ENCODE measurements around the gene SUPT7L. TPM values are rescaled to one million over a fixed set of nuclear protein-coding genes. Genes with fewer than 3 reads are reported as not detected.

SUPT7L gene
- total RNA-seq, 1 experiment from 2014 or later = 22.4 TPM

DNA sequence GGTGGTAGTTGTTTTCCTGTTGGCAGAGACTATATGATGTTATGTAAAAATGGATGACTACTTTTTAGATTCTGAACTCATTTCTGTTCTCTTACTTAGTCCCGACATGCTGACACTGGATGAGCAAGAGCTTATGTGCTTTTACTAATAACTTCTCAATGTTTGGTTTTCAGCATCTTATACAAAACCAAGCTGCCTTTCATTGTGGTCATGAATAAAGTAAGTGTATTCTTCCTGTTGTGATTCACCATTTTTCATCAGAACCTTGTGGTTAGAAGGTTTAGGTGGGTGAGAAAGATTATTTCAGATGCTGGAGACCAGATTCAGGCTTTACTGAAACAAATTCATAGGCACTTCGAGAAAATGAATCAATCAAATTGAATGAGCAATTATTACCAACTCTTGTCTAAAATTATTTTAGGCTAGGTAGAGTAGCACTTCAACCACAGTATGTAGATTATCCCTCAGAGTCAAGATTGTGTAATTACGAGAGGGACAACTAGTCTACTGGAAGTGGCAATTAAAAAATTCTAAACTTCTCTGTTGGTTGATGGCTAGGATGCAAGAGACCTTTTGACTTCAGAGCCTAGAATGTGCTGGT, 25.3 kb downstream of the SUPT7L start:
- no peaks in the 10 kb centered on the region for H3K27me3 ChIP-seq (ENCODE audit: control insufficient read depth, insufficient read depth, low read length)
- no peaks in the 10 kb centered on the region for H3K4me1 ChIP-seq (ENCODE audit: control insufficient read depth, insufficient read depth, low read length)
- peaks cover 17% of the 10 kb centered on the region for H3K36me3 ChIP-seq (ENCODE audit: control insufficient read depth, insufficient read depth, low read length)
- no peak for DNase-seq (ENCODE audit: low read depth, low spot score)
- in situ Hi-C loops (cut with HindIII; ENCODE audit: low pct_unique_long_range_greater_than_20kb, low sequenced_read_pairs) (no loop called here), intact Hi-C loops (cut with micrococcal nuclease; ENCODE audit: unreplicated experiment) (no loop called here)
- H3K4me3 ChIP-seq (ENCODE audit: low read depth in 2 of 2, low read length in 2 of 2) = no peak overlapping the region
- H3K9me3 ChIP-seq (ENCODE audit: control insufficient read depth, insufficient read depth, low read depth, low read length) = no peaks in the 10 kb centered on the region
- no peak for ATAC-seq
- POLR2A ChIA-PET = no interaction called here
- CTCF ChIA-PET = no interaction called here
- TF ChIP-seq POLR2AphosphoS5 (IDR thresholded peaks at IDR 0.05; ENCODE audit: low read depth, low read length) (no peak), TCF7L2 (IDR thresholded peaks at IDR 0.05; ENCODE audit: low read depth, low read length) (no peak), SIN3A (IDR thresholded peaks at IDR 0.05; ENCODE audit: borderline replicate concordance, insufficient read depth, low read depth, low read length) (no peak)
- TF ChIP-seq, protein P1, sequence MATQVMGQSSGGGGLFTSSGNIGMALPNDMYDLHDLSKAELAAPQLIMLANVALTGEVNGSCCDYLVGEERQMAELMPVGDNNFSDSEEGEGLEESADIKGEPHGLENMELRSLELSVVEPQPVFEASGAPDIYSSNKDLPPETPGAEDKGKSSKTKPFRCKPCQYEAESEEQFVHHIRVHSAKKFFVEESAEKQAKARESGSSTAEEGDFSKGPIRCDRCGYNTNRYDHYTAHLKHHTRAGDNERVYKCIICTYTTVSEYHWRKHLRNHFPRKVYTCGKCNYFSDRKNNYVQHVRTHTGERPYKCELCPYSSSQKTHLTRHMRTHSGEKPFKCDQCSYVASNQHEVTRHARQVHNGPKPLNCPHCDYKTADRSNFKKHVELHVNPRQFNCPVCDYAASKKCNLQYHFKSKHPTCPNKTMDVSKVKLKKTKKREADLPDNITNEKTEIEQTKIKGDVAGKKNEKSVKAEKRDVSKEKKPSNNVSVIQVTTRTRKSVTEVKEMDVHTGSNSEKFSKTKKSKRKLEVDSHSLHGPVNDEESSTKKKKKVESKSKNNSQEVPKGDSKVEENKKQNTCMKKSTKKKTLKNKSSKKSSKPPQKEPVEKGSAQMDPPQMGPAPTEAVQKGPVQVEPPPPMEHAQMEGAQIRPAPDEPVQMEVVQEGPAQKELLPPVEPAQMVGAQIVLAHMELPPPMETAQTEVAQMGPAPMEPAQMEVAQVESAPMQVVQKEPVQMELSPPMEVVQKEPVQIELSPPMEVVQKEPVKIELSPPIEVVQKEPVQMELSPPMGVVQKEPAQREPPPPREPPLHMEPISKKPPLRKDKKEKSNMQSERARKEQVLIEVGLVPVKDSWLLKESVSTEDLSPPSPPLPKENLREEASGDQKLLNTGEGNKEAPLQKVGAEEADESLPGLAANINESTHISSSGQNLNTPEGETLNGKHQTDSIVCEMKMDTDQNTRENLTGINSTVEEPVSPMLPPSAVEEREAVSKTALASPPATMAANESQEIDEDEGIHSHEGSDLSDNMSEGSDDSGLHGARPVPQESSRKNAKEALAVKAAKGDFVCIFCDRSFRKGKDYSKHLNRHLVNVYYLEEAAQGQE (IDR thresholded peaks at IDR 0.05; ENCODE audit: insufficient read depth in 1 of 2, low read depth in 2 of 2, low read length in 1 of 2) = no peak
- TF ChIP-seq, protein P2, sequence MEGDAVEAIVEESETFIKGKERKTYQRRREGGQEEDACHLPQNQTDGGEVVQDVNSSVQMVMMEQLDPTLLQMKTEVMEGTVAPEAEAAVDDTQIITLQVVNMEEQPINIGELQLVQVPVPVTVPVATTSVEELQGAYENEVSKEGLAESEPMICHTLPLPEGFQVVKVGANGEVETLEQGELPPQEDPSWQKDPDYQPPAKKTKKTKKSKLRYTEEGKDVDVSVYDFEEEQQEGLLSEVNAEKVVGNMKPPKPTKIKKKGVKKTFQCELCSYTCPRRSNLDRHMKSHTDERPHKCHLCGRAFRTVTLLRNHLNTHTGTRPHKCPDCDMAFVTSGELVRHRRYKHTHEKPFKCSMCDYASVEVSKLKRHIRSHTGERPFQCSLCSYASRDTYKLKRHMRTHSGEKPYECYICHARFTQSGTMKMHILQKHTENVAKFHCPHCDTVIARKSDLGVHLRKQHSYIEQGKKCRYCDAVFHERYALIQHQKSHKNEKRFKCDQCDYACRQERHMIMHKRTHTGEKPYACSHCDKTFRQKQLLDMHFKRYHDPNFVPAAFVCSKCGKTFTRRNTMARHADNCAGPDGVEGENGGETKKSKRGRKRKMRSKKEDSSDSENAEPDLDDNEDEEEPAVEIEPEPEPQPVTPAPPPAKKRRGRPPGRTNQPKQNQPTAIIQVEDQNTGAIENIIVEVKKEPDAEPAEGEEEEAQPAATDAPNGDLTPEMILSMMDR (IDR thresholded peaks at IDR 0.05) = no peak
- no peak overlapping the region for H3K27ac ChIP-seq (ENCODE audit: low read length)
- BruUV-seq (replicated peaks) = no TSS peak

DNA sequence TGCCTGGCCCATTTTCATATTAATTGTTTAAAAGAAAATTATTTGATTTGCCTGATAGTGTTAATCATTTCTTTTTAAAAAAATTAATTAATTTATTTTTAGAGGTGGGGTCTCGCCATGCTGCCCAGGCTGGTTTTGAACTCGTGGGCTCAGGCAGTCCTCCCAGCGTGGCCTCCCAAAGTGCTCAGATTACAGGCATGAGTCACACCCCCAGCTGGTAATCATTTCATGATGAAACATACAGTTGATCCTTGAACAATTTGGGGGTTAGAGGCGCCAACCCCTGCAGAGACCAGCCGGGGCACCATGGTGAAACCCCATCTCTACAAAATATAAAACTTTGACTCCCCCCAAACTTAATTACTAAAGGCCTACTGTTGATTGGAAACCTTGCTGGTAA, 26.6 kb downstream of the SUPT7L start:
- no TSS peak for BruUV-seq (replicated peaks)
- no peaks in the 10 kb centered on the region for H3K27me3 ChIP-seq (ENCODE audit: control insufficient read depth, insufficient read depth, low read length)
- no peak overlapping the region for H3K4me3 ChIP-seq (ENCODE audit: low read depth in 2 of 2, low read length in 2 of 2)
- CTCF ChIA-PET = no interaction called here
- in situ Hi-C loops (cut with HindIII; ENCODE audit: low pct_unique_long_range_greater_than_20kb, low sequenced_read_pairs) (no loop called here), intact Hi-C loops (cut with micrococcal nuclease; ENCODE audit: unreplicated experiment) (no loop called here)
- no peaks in the 10 kb centered on the region for H3K4me1 ChIP-seq (ENCODE audit: control insufficient read depth, insufficient read depth, low read length)
- H3K36me3 ChIP-seq (ENCODE audit: control insufficient read depth, insufficient read depth, low read length) = peaks cover 19% of the 10 kb centered on the region
- POLR2A ChIA-PET = no interaction called here
- no peak for DNase-seq (ENCODE audit: low read depth, low spot score)
- H3K9me3 ChIP-seq (ENCODE audit: control insufficient read depth, insufficient read depth, low read depth, low read length) = no peaks in the 10 kb centered on the region
- no peak overlapping the region for H3K27ac ChIP-seq (ENCODE audit: low read length)
- ATAC-seq = no peak
- TF ChIP-seq POLR2AphosphoS5 (IDR thresholded peaks at IDR 0.05; ENCODE audit: low read depth, low read length) (no peak), SIN3A (IDR thresholded peaks at IDR 0.05; ENCODE audit: borderline replicate concordance, insufficient read depth, low read depth, low read length) (no peak)
- TF ChIP-seq, protein P1 (IDR thresholded peaks at IDR 0.05; ENCODE audit: insufficient read depth in 1 of 2, low read depth in 2 of 2, low read length in 1 of 2) = no peak
- TF ChIP-seq, protein P2 (IDR thresholded peaks at IDR 0.05) = no peak

Data from Panc1 (cell line).